ENCODE measurements around the gene CINP. TPM values are rescaled to one million over a fixed set of nuclear protein-coding genes. Genes with fewer than 3 reads are reported as not detected.

The CINP gene
- total RNA-seq, 1 donor from 2014 or later = 6.8 TPM

DNA sequence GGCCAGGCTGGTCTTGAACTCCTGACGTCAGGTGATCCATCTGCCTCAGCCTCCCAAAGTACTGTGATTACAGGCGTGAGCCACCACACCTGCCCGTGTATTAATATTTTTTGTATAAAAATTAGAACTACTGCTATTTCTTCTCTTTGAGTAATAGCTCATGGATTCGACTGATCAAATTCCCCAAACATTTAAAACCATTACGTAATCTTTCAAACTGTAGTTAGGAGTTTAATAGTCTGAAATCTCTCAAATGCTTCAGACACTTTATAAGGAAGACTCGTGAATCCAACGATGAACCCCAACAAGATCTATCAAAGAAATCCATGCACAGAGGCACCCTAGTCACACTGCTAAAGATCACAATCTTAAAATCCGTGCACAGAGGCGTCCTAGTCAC is 16.1 kb upstream of the CINP start:
- peaks cover 13 to 37% of the 10 kb centered on the region in 2 donors for H3K36me3 ChIP-seq
- no peaks in the 10 kb centered on the region for H3K4me1 ChIP-seq
- H3K4me3 ChIP-seq = no peak overlapping the region
- no peaks in the 10 kb centered on the region for H3K27me3 ChIP-seq
- no peak for DNase-seq (ENCODE audit: low spot score in 2 of 2)
- H3K9me3 ChIP-seq = no peaks in the 10 kb centered on the region
- TF ChIP-seq, protein P1, sequence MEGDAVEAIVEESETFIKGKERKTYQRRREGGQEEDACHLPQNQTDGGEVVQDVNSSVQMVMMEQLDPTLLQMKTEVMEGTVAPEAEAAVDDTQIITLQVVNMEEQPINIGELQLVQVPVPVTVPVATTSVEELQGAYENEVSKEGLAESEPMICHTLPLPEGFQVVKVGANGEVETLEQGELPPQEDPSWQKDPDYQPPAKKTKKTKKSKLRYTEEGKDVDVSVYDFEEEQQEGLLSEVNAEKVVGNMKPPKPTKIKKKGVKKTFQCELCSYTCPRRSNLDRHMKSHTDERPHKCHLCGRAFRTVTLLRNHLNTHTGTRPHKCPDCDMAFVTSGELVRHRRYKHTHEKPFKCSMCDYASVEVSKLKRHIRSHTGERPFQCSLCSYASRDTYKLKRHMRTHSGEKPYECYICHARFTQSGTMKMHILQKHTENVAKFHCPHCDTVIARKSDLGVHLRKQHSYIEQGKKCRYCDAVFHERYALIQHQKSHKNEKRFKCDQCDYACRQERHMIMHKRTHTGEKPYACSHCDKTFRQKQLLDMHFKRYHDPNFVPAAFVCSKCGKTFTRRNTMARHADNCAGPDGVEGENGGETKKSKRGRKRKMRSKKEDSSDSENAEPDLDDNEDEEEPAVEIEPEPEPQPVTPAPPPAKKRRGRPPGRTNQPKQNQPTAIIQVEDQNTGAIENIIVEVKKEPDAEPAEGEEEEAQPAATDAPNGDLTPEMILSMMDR (IDR thresholded peaks at IDR 0.05) = no peak
- H3K27ac ChIP-seq = no peak overlapping the region
- intact Hi-C loops (cut with DNase I) = no loop called here

DNA sequence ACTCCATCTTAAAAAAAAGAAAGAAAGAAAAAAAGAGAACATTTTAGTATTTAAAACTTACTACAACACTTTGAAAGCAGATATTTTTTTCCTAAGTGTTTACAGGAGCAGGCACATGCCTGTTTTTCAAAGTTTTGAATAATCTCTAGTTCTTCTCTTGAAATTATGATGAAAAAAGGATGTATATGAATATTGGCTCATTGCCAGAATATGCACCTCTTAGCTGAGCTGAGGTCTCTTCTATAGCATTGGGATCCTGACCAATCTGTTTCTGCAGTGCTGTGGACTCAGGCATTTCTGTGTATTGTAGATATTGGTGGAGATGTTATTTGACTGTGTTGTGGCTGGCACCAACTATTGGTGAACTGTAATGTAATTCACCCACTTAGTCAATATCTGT is 15.0 kb upstream of the CINP start:
- H3K36me3 ChIP-seq = peaks cover 13 to 36% of the 10 kb centered on the region in 2 donors
- intact Hi-C loops (cut with DNase I) = no loop called here

DNA sequence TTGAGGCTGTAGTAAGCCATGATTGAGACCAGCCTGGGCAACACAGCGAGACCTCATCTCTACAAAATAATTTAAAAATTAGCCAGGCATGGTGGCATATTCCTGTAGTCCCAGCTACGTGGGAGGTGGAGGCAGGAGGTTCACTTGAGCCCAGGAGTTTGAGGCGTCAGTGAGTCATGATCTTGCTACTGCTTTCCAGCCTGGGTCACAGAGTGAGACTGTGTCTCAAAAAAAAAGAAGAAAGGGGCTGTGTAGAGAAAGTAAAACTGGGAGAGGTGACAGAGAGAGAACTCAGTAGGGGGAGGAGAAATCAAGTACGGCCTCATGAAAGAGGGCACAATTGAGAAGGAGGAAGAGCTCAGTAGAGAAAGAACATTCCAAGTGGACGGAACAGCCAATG is 12.4 kb upstream of the CINP start:
- Histone ChIP-seq H3K27ac (no peak overlapping the region), H3K27me3 (no peaks in the 10 kb centered on the region), H3K9me3 (no peaks in the 10 kb centered on the region), H3K36me3 (peaks cover 13 to 34% of the 10 kb centered on the region in 2 donors), H3K4me1 (no peaks in the 10 kb centered on the region), H3K4me3 (no peak overlapping the region)
- TF ChIP-seq, protein P1 (IDR thresholded peaks at IDR 0.05) = no peak
- DNase-seq (ENCODE audit: low spot score in 2 of 2) = no peak
- intact Hi-C loops (cut with DNase I) = no loop called here

More for the DNA sequence above, 15.0 kb upstream of the CINP start:
- TF ChIP-seq, protein P1 (IDR thresholded peaks at IDR 0.05) = no peak
- no peaks in the 10 kb centered on the region for H3K27me3 ChIP-seq
- H3K9me3 ChIP-seq = no peaks in the 10 kb centered on the region
- no peak overlapping the region for H3K4me3 ChIP-seq
- no peak overlapping the region for H3K27ac ChIP-seq
- H3K4me1 ChIP-seq = no peaks in the 10 kb centered on the region
- no peak for DNase-seq (ENCODE audit: low spot score in 2 of 2)

DNA sequence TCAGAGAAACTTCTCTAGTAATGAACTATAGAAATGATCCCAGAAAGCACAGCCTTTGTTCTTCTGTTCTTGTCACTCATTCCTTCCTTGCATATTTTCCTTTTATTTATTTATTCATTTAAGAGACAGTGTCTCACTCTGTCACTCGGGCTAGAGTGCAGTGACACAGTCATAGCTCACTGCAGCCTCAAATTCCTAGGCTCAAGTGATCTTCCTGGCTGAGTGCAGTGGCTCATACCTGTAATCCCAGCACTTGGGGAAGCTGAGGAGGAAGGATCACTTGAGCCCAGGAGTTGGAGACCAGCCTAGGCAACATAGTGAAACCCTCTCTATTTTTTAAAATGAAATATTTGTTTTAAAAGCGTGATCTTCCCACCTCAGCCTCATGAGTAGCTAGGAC is 11.6 kb upstream of the CINP start:
- DNase-seq (ENCODE audit: low spot score in 2 of 2) = no peak
- H3K27me3 ChIP-seq = no peaks in the 10 kb centered on the region
- no peaks in the 10 kb centered on the region for H3K4me1 ChIP-seq
- peaks cover 13 to 28% of the 10 kb centered on the region in 2 donors for H3K36me3 ChIP-seq
- intact Hi-C loops (cut with DNase I) = no loop called here
- no peak overlapping the region for H3K27ac ChIP-seq
- TF ChIP-seq, protein P1 (IDR thresholded peaks at IDR 0.05) = no peak
- no peak overlapping the region for H3K4me3 ChIP-seq
- H3K9me3 ChIP-seq = no peaks in the 10 kb centered on the region

DNA sequence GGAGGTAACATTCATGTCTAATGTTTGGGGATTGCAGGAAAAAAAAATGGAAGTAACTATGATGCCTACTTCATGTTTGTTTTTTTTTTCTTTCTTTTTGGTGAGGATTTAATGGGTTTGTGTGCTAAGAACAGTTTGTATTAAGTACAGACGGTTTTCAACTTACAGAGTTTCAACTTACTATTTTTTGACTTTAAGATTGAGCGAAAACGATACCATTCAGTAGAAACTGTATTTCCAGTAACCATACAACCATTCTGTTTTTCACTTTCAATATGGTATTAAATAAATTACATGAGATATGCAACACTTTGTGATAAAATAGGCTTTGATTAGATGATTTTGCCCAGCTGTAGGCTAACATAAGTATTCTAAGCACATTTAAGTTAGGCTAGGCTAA is 10.4 kb upstream of the CINP start:
- DNase-seq (ENCODE audit: low spot score in 2 of 2) = no peak
- no peaks in the 10 kb centered on the region for H3K4me1 ChIP-seq
- H3K4me3 ChIP-seq = no peak overlapping the region
- TF ChIP-seq, protein P1 (IDR thresholded peaks at IDR 0.05) = no peak
- no peak overlapping the region for H3K27ac ChIP-seq
- H3K9me3 ChIP-seq = no peaks in the 10 kb centered on the region
- H3K36me3 ChIP-seq = peaks cover 13 to 18% of the 10 kb centered on the region in 2 donors
- H3K27me3 ChIP-seq = no peaks in the 10 kb centered on the region
- intact Hi-C loops (cut with DNase I) = no loop called here

DNA sequence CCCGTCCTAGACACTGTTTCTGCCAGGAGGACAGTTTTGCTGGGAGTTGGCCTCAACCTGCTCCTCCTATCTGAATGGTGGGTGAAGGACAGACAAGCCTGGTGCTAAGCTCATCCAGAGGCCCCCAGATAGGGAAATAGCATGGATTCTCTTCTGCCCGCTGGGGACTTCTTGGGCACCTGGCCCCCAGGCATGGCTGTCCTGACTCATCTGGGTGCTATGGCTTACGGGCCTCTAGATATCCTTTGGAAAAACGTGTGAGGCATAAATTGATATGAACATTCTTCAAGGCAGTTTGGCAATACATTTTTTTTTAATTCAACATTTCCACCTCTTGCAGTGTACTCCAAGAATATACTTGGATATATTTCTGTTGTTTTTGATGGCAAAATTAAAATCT is 8.7 kb upstream of the CINP start:
- TF ChIP-seq, protein P1 (IDR thresholded peaks at IDR 0.05) = no peak
- intact Hi-C loops (cut with DNase I) = no loop called here
- peaks cover 0 to 4% of the 10 kb centered on the region in 2 donors for H3K36me3 ChIP-seq
- H3K4me1 ChIP-seq = no peaks in the 10 kb centered on the region
- no peaks in the 10 kb centered on the region for H3K27me3 ChIP-seq
- no peak for DNase-seq (ENCODE audit: low spot score in 2 of 2)
- no peak overlapping the region for H3K4me3 ChIP-seq
- H3K9me3 ChIP-seq = no peaks in the 10 kb centered on the region
- no peak overlapping the region for H3K27ac ChIP-seq

Data from ascending aorta (tissue), 2 donors.